Mesendoderm (in vitro differentiated cells): ENCODE measurements around the gene PSORS1C2. TPM values are rescaled to one million over a fixed set of nuclear protein-coding genes. Genes with fewer than 3 reads are reported as not detected.

ENCODE experiments used
- DNase-seq: peaks from one replicate; pipeline ENCODE4 v3.0.0; 2013
- H2AK5ac ChIP-seq: 2 replicates; pipeline ENCODE4 v1.6.1; 2013; ENCODE audit warnings: low read length, inconsistent platforms
- H2BK120ac ChIP-seq: 2 replicates; pipeline ENCODE4 v1.6.1; 2013; ENCODE audit warnings: low read depth, mild to moderate bottlenecking, low read length, moderate library complexity, mixed read lengths
- H2BK15ac ChIP-seq: replicated peaks from 2 replicates; pipeline ENCODE4 v1.6.1; 2013; ENCODE audit warnings: low read depth, mild to moderate bottlenecking, moderate library complexity
- H2BK5ac ChIP-seq: 2 replicates; pipeline ENCODE4 v1.6.1; 2013; ENCODE audit warnings: low read length, inconsistent platforms
- H3K18ac ChIP-seq: 2 replicates; pipeline ENCODE4 v1.6.1; 2013; ENCODE audit warnings: mild to moderate bottlenecking, low read length, mixed read lengths
- H3K23ac ChIP-seq: one replicate; pipeline ENCODE4 v1.6.1; 2013; ENCODE audit warnings: low read length
- H3K27ac ChIP-seq: 2 replicates; pipeline ENCODE4 v1.5.1; 2013; ENCODE audit warnings: low read depth, mild to moderate bottlenecking, inconsistent platforms, low read length, moderate library complexity
- H3K27me3 ChIP-seq: 2 replicates; pipeline ENCODE4 v1.6.1; 2013; ENCODE audit warnings: low read length, control low read depth, mild to moderate bottlenecking, inconsistent platforms; ENCODE audit not compliant: insufficient read depth, poor library complexity
- H3K36me3 ChIP-seq: 2 replicates; pipeline ENCODE4 v1.6.1; 2013; ENCODE audit warnings: low read length, inconsistent platforms; ENCODE audit not compliant: control insufficient read depth, insufficient read depth
- H3K4ac ChIP-seq: one replicate; pipeline ENCODE4 v1.6.1; 2013; ENCODE audit warnings: low read depth, mild to moderate bottlenecking, low read length, moderate library complexity
- H3K4me1 ChIP-seq: 2 replicates; pipeline ENCODE4 v1.6.1; 2013; ENCODE audit warnings: low read depth, low read length, inconsistent platforms; ENCODE audit not compliant: control insufficient read depth
- H3K4me2 ChIP-seq: 2 replicates; pipeline ENCODE4 v1.6.1; 2013; ENCODE audit warnings: low read length
- H3K4me3 ChIP-seq: 2 replicates; pipeline ENCODE4 v1.5.1; 2013; ENCODE audit warnings: mild to moderate bottlenecking, low read length
- H3K56ac ChIP-seq: one replicate; pipeline ENCODE4 v1.6.1; 2013; ENCODE audit warnings: low read length
- H3K79me1 ChIP-seq: 2 replicates; pipeline ENCODE4 v1.6.1; 2013; ENCODE audit warnings: low read length, inconsistent platforms
- H3K79me2 ChIP-seq: 2 replicates; pipeline ENCODE4 v1.6.1; 2013; ENCODE audit warnings: mild to moderate bottlenecking, low read length; ENCODE audit not compliant: control insufficient read depth, insufficient read depth
- H3K9ac ChIP-seq: 2 replicates; pipeline ENCODE4 v1.6.1; 2013; ENCODE audit warnings: low read length, inconsistent platforms
- H4K5ac ChIP-seq: one replicate; pipeline ENCODE4 v1.6.1; 2013; ENCODE audit warnings: low read length
- H4K8ac ChIP-seq: one replicate; pipeline ENCODE4 v1.6.1; 2013; ENCODE audit warnings: low read depth, mild to moderate bottlenecking, control low read depth, low read length, moderate library complexity
- WGBS: extraction: QIAGEN DNeasy Blood & Tissue Kit; methylation state at CpG from one replicate; pipeline ENCODE4 v1.1.7; 2013; ENCODE audit warnings: low lambda C conversion rate, missing lambda C conversion rate; ENCODE audit not compliant: insufficient coverage; ENCODE audit errors: extremely low coverage; 5-methylcytosine and 5-hydroxymethylcytosine counted together
- small RNA-seq: library from polyadenylated mRNA; stranded (forward); fragments of <200 nt; extraction: miRNeasy Mini kit (QIAGEN cat#:217004); gene quantifications from one replicate; pipeline ENCODE3, GENCODE V24; 2013; ENCODE audit not compliant: insufficient read depth

The PSORS1C2 gene

DNA sequence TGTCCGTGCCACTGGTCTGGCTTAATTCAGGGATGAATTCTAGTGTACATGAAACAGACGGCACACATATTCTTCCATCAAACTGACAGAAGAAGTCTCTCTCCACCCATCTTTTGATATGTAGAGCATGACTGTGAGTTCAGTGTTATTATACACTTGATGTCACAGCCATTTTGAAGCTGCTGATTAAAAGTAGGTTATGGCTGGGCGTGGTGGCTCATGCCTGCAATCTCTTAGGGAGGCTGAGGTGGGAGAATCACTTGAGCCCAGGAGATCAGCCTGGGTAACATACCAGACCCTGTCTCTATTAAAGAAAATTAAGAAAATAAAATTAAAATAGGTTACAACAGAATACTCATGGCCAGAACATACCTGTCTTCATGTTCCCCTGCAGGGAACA lies 47.2 kb downstream of the PSORS1C2 start:
- Histone ChIP-seq H2AK5ac (no peak overlapping the region), H3K9ac (no peak overlapping the region), H3K4me3 (no peak overlapping the region), H3K27me3 (no peaks in the 10 kb centered on the region), H3K18ac (no peak overlapping the region), H3K36me3 (no peaks in the 10 kb centered on the region), H2BK15ac (no peak overlapping the region), H3K4ac (no peak overlapping the region), H3K4me2 (no peak overlapping the region), H3K79me1 (no peaks in the 10 kb centered on the region), H3K79me2 (no peaks in the 10 kb centered on the region), H2BK120ac (no peak overlapping the region), H2BK5ac (no peak overlapping the region), H3K23ac (no peak overlapping the region), H4K8ac (no peak overlapping the region), H3K4me1 (no peaks in the 10 kb centered on the region), H4K5ac (no peak overlapping the region), H3K56ac (no peak overlapping the region), H3K27ac (no peak overlapping the region)
- DNase-seq: no peak
- no CpG with 5 or more reads among the region's 3 CpGs for WGBS

DNA sequence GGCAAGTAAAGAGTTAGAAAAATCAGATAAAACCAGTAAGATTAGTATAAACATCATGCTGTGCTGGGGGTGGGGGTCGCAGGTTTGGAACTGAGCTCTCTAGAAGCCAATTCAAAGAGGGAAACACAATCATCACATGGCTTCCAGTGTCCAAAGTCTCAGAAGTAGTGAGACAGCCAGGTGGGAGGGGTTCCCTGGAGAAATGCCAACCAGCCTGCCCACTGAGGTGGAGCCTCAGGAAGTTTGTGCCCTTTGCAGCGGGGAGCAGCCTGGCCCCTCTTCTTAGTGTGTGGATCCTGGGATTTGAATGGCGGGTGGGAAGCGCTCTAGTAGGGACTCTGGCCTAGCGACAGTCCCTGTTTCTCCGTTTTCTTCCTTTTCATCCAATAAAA lies 47.9 kb downstream of the PSORS1C2 start:
- Histone ChIP-seq H3K18ac (no peak overlapping the region), H3K9ac (no peak overlapping the region), H3K27ac (no peak overlapping the region), H3K56ac (no peak overlapping the region), H3K4ac (no peak overlapping the region), H2BK15ac (no peak overlapping the region), H2BK5ac (no peak overlapping the region), H3K79me2 (no peaks in the 10 kb centered on the region), H3K4me1 (no peaks in the 10 kb centered on the region), H3K4me2 (no peak overlapping the region), H4K8ac (no peak overlapping the region), H3K79me1 (no peaks in the 10 kb centered on the region), H3K4me3 (no peak overlapping the region), H2BK120ac (no peak overlapping the region), H3K36me3 (no peaks in the 10 kb centered on the region), H4K5ac (no peak overlapping the region), H3K23ac (no peak overlapping the region), H3K27me3 (no peaks in the 10 kb centered on the region), H2AK5ac (no peak overlapping the region)
- no peak for DNase-seq
- WGBS: no CpG with 5 or more reads among the region's 6 CpGs

DNA sequence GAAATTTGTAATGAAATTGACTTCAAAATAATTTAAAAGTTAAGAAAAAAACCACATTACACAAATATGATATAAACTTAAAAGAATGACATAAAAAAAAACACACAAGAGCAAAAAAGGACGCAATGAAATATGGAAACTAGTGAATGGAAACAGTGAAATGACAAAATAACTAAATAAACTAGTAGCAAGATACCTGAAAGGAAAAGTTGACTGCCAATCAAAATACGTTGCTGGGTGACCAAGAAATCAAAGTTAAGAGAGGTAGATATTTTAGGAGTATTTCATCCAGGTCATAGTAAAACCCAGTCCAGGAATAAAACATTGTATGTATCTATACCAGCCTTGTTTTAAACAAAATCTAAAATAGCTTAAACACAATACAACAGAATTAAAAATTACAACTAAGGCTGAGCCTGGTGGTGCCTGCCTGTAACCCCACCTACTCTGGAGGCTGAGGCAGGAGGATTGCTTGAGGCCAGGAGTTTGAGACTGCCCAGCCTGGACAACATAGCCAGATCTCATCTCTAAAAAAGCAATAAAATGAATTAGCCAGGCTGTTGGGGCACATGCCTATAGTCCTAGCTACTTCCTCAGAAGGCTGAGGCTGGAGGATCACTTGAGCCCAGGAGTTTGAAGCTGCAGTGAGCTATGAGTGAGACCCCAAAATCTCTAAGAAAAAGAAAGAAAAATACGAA lies 48.4 kb downstream of the PSORS1C2 start:
- no peak overlapping the region for H3K56ac ChIP-seq
- H4K5ac ChIP-seq: no peak overlapping the region
- H3K79me2 ChIP-seq: no peaks in the 10 kb centered on the region
- no peak overlapping the region for H3K9ac ChIP-seq
- H3K4me2 ChIP-seq: no peak overlapping the region
- no peak overlapping the region for H2BK15ac ChIP-seq
- no peak for DNase-seq
- H2AK5ac ChIP-seq: no peak overlapping the region
- no peak overlapping the region for H2BK5ac ChIP-seq
- H3K4me1 ChIP-seq: no peaks in the 10 kb centered on the region
- no peak overlapping the region for H3K18ac ChIP-seq
- no peak overlapping the region for H3K4ac ChIP-seq
- H3K4me3 ChIP-seq: no peak overlapping the region
- H3K27ac ChIP-seq: no peak overlapping the region
- WGBS: no CpG with 5 or more reads among the region's 3 CpGs
- no peaks in the 10 kb centered on the region for H3K36me3 ChIP-seq
- H3K79me1 ChIP-seq: no peaks in the 10 kb centered on the region
- H3K23ac ChIP-seq: no peak overlapping the region
- no peaks in the 10 kb centered on the region for H3K27me3 ChIP-seq
- no peak overlapping the region for H2BK120ac ChIP-seq
- H4K8ac ChIP-seq: no peak overlapping the region

Small RNA genes lying within 50 kb of the gene (small RNA-seq; reads per million reads assigned to genes)
- not detected for gene POLR2LP1
